ENCODE measurements around the gene CSRNP3. TPM values are rescaled to one million over a fixed set of nuclear protein-coding genes. Genes with fewer than 3 reads are reported as not detected.
"Not testable (repeated sequence)": the region's sequence is repeated elsewhere in the genome, so short reads cannot be mapped to it uniquely, and the experiment has no call there.

Gene CSRNP3
- total RNA-seq, 1 donor from 2014 or later = not detected

- intact Hi-C loops (cut with micrococcal nuclease) = loop anchor here (10.0 kb wide), 1 partner anchor 242 kb away; no protein-coding TSS in a partner anchor
Measured at GRCh38 chr2:165632594-165632993, 163.1 kb downstream of the CSRNP3 start.

GRCh38 chr2:165633431-165633830 is 163.9 kb downstream of the CSRNP3 start:
- intact Hi-C loops (cut with micrococcal nuclease) = loop anchor here (10.0 kb wide), 1 partner anchor 241 kb away; no protein-coding TSS in a partner anchor

- intact Hi-C loops (cut with micrococcal nuclease) = loop anchor here (10.0 kb wide), 1 partner anchor 241 kb away; no protein-coding TSS in a partner anchor
Measured at GRCh38 chr2:165634282-165634681, 164.8 kb downstream of the CSRNP3 start.

DNA sequence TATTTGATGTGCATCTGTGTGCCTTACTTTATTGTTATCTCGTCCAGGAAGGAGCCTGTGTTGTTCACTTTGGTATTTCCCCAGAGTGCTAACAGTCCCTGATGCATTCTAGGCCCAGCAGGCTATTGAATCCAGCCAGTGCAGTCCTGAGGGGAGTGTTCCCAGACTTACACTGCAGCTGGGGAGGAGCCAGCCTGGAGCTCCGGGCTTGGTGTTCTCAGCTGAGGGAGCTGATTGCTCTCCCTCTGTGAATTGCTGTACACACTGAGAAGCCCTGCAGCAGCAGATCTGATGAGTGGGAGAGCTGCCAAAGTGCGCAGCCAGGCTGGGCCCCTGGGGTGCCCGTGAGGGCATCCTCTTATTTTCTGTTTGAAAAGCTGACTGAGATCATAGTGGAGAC is 165.4 kb downstream of the CSRNP3 start:
- intact Hi-C loops (cut with micrococcal nuclease) = loop anchor here (10.0 kb wide), 1 partner anchor 240 kb away; no protein-coding TSS in a partner anchor

- intact Hi-C loops (cut with micrococcal nuclease) = loop anchor here (10.0 kb wide), 1 partner anchor 239 kb away; no protein-coding TSS in a partner anchor
Measured at GRCh38 chr2:165635532-165635931, 166.0 kb downstream of the CSRNP3 start.

- intact Hi-C loops (cut with micrococcal nuclease) = loop anchor here (10.0 kb wide), 1 partner anchor 238 kb away; no protein-coding TSS in a partner anchor
Measured at GRCh38 chr2:165636959-165637358, 167.5 kb downstream of the CSRNP3 start.

- intact Hi-C loops (cut with micrococcal nuclease) = loop anchor here (10.0 kb wide), 1 partner anchor 237 kb away; no protein-coding TSS in a partner anchor
Measured at GRCh38 chr2:165637396-165637795, 167.9 kb downstream of the CSRNP3 start.

GRCh38 chr2:165639504-165639903 is 170.0 kb downstream of the CSRNP3 start:
- intact Hi-C loops (cut with micrococcal nuclease) = loop anchor here (10.0 kb wide), 1 partner anchor 235 kb away; no protein-coding TSS in a partner anchor

- intact Hi-C loops (cut with micrococcal nuclease) = no loop called here
Measured at GRCh38 chr2:165640247-165640929, 170.9 kb downstream of the CSRNP3 start.

GRCh38 chr2:165645930-165646831 is 176.7 kb downstream of the CSRNP3 start:
- intact Hi-C loops (cut with micrococcal nuclease) = no loop called here

DNA sequence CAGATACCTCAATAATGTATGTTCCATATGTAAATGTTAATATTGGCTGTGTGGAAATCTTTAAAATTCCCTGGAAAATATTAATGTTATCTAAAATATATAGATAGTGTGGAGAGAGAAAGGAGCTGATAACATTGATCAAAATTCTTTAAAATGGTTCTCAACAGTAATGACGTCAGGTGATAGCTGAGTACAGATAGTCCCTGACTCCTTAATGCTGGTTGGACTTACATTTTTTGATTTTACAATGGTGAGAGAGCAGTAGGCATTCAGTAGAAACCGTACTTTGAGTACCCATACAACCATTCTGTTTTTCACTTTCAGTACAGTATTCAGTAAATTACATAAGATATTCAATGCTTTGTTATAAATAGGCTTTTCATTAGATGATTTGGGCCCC is 177.9 kb downstream of the CSRNP3 start:
- intact Hi-C loops (cut with micrococcal nuclease) = no loop called here

DNA sequence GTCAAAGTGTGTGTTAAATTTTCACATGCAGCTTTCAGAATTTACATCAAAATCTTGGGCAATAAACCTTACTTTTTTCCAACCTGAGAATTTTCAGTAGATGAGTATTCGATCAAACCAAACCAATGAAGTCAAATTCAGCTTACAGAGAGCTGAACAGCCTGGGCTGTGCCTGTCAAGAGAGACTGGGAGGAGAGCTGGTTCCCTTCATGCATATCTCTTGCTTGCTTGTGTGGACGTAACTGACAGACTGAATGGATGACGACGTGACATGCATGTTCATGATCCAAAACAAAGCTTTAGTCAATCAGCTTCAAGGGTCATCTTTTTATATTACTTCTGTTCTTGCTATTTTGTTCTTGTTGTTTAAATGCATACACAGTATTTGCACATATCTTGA is 179.3 kb downstream of the CSRNP3 start:
- intact Hi-C loops (cut with micrococcal nuclease) = no loop called here

DNA sequence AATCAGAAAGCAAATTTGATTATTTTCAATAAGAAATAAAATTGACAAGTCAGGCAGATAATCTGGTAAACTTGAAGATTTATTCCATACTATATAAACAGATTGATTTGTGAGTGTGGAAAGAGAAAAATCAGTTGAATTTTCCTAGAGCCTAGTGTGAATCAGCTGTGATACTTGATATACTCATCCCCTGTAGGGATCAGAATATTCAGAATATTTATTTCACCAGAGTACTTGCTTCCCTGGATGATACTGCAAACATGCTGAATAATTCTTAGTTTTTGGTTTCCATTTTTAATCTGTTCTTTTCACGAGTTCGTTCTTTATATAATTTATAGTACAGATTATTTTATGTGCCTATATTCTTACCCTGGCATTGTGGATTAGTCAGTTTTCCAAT is 181.7 kb downstream of the CSRNP3 start:
- intact Hi-C loops (cut with micrococcal nuclease) = no loop called here

DNA sequence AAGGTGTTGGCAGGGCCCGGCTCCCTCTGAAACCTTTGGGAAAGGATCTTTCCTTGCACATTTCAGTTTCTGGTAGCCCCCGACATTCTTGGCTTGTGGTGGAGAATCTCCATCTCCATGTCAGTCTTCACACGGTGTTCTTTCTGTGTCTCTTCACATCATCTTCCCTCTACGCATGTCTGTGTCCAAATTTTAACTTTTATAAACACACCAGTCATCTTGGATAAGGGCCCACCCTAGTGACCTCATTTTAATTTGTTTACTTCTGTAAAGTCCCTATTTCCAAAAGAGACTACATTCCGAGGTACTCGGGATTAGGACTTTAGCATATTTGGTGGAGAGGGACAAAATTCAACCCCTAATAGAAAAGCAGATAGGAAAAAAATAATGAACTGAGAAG is 186.2 kb downstream of the CSRNP3 start:
- intact Hi-C loops (cut with micrococcal nuclease) = no loop called here

- intact Hi-C loops (cut with micrococcal nuclease) = no loop called here
Measured at GRCh38 chr2:165660361-165660760, 190.9 kb downstream of the CSRNP3 start.

GRCh38 chr2:165662720-165663119 is 193.2 kb downstream of the CSRNP3 start:
- intact Hi-C loops (cut with micrococcal nuclease) = no loop called here

DNA sequence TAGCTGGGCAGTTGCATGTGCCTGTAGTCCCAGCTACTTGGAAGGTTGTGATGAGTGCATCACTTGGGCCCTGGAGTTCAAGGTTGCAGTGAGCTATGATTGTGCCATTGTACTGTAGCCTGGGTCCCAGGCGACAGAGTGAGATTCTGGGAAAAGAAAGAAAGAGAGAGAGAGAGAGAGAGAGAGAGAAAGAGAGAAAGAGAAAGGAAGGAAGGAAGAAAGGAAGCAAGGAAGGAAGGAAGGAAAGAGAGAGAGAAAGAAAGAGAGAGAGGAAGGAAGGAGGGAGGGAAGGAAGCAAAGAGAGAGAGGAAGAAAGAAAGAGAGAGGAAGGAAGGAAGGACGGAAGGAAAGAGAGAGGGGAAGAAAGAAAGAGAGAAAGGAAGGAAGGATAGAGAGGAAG is 196.1 kb downstream of the CSRNP3 start:
- intact Hi-C loops (cut with micrococcal nuclease) = no loop called here

- intact Hi-C loops (cut with micrococcal nuclease) = not testable (repeated sequence)
Measured at GRCh38 chr2:165666073-165666472, 196.6 kb downstream of the CSRNP3 start.

DNA sequence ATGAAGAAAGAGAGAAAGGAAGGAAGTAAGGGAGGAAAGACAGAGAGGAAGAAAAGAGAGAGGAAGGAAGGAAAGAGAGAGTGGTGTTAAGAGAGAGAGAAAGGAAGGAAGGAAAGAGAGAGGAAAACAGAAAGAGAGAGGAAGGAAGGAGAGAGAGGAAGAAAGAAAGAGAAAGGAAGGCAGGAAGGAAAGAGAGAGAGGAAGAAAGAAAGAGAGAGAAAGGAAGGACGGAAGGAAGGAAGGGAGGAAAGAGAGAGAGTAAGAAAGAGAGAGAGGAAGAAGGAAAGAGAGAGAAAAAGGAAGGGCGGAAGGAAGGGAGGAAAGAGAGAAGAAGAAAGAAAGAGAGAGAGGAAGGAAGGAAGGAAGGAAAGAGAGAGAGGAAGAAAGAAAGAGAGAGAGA is 197.1 kb downstream of the CSRNP3 start:
- intact Hi-C loops (cut with micrococcal nuclease) = no loop called here

DNA sequence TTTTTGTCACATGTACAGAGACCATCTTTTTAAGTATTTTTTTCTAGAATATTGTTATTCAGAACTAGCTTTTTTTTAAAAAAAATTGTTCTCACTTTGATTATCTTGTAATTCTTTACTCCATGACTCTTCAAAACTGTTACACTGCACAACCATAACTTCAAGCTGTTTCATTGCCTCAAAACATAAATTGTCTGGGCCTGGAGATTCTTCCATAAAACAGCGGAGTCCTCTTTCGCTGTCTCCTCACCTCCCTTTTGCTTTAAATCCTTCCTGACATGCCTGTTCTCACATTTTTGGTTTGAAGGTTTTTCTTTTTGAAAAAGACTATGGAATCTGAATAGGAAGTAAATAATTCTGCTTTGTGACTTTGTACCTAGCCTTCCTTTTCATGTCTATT is 197.9 kb downstream of the CSRNP3 start:
- intact Hi-C loops (cut with micrococcal nuclease) = no loop called here

- intact Hi-C loops (cut with micrococcal nuclease) = no loop called here
Measured at GRCh38 chr2:165674780-165675179, 205.3 kb downstream of the CSRNP3 start.

DNA sequence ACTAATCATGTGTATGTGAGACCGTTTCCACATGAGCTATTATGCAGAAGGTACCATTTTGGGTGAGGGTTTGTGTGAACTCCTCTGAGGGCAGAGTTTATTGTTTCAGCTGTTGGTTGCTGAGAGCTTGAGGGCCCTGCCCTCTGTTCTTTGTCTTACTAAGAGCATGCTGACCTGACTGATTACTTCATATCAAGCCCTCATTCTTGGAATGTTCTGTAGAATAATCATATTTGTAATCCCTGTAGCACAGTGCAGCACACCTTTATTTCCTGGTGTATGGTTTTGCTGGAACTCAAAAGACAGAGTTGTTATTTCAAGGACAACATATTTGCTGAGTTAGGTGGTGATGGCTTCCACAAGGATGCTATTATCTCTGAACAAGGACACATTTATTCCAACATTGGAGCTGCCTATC is 206.1 kb downstream of the CSRNP3 start:
- intact Hi-C loops (cut with micrococcal nuclease) = no loop called here

All from T-helper 1 cell treated with Interleukin-12 subunit alpha and Interleukin-12 subunit beta and Interleukin-4 antibody, amounts not matched to agents 30 ng/mL and 1 ng/mL, for 36 hours (primary cell).